AG04449 (cell line): ENCODE data around the gene BRDT.

Source experiments
- CTCF ChIA-PET: fragments of 350-600 bp; formaldehyde crosslinking; extraction: SDS; loops from one replicate; lab custom pipeline; 2021; ENCODE audit warnings: antibody characterized with exemption; lab: Yijun Ruan, JAX
- POLR2A ChIA-PET: fragments of 400-600, 350-600 bp; formaldehyde crosslinking; extraction: SDS; loops from one replicate; lab custom pipeline; 2020; ENCODE audit warnings: antibody characterized with exemption, inconsistent platforms; lab: Yijun Ruan, JAX
- DNase-seq: peaks from one replicate; pipeline ENCODE4 v3.0.0-alpha.2; 2010; ENCODE audit warnings: low read depth, low spot score
- H3K4me3 ChIP-seq: 2 replicates; pipeline ENCODE4 v1.5.1; 2011; ENCODE audit warnings: low read depth, mild to moderate bottlenecking, control low read depth, low read length
- CTCF ChIP-seq: IDR thresholded peaks from one replicate; pipeline ENCODE4 v1.5.1; 2011; ENCODE audit warnings: mild to moderate bottlenecking, moderate library complexity, low read length, control low read depth, inconsistent platforms; ENCODE audit not compliant: insufficient read depth; ENCODE audit errors: missing control alignments

The BRDT gene

DNA sequence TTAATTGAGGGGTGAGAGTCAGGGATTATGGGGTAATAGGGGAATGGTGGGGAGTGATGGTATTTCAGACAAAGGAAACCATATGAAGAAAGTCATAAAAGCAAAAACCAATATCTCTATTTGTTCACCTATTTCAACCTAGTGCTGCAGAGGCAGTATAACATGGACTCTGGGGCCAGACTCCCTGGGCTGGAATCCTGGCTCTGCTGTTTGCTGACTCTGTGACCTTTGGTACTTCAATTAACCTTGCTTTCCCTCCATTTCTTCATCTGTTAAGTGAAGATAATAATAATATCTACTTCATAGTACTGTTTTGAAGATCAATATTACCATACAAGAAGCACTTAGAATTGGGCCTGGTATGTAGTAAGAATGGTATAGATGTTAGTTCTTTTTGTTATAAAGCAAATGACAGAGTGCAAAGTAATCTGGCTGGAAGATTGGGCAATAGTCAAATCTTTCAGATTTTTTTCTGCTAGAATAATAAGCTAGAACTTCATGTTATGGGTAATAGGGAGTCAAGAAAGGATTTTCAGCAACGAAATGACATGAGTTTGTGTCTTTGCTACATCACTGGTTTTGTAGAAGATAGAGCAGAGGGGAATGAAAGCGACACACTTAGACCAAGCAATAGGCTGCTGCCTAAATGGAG lies 89.6 kb downstream of the BRDT start:
- ChIA-PET POLR2A (no interaction called here), CTCF (no interaction called here)
- TF ChIP-seq CTCF = no peak
- no peak overlapping the region for H3K4me3 ChIP-seq
- no peak for DNase-seq

DNA sequence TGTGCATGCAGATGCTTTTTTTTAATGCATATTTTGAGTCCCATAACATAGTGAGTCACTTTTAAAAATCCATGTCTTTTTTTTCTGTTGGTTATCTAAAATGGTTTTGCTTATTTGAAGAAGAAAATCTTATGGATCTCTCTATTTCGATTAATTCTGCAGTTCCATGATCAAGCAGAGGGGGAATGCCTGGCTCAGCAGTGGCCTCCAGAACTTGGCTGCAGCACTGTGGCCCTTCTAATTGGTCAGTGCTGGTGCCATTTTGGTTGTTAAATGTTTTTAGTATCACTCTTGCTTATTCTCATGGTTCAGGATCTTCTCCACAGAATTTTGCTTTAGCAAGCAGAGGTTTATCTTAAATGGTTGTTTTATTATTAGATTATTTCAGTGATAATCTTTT lies 91.8 kb downstream of the BRDT start:
- POLR2A ChIA-PET = no interaction called here
- TF ChIP-seq CTCF = no peak
- no peak for DNase-seq
- no peak overlapping the region for H3K4me3 ChIP-seq
- CTCF ChIA-PET = no interaction called here

GRCh38 chr1:92043621-92044020 lies 94.4 kb downstream of the BRDT start:
- DNase-seq = no peak
- ChIA-PET POLR2A (no interaction called here), CTCF (no interaction called here)
- H3K4me3 ChIP-seq = no peak overlapping the region
- no peak for TF ChIP-seq CTCF

DNA sequence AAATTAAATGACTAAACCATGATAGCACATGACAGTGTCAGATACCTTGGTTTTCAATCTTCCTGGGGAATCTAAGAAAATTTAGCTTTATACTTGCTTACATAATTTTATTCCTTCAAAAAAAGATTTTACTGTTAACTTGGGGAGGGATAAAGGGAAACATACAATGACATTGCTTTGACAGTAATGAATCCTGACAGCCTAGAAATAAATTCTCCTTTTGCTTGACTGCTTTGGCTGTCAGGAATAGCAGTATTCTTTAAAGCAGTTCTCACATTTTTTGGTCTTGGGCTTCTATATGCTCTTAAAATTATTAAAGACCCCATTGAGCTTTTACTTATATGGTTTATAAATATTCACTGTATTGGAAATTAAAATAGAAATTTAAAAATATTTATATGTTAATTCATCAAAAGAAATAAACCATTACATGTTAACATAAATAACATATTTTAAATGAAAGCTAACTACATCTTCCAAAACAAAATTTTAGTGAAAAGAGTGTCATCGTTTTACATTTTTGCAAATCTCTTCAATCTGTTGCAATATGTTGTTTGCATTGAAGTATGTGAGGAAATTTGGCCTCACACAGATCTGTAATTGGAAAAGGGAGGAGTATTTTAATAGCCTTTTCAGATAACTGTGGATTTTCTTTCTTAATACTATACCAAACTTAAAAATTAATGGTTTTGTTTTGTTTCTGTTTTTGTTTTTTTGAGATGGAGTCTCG lies 96.7 kb downstream of the BRDT start:
- POLR2A ChIA-PET = no interaction called here
- TF ChIP-seq CTCF = no peak
- no peak overlapping the region for H3K4me3 ChIP-seq
- CTCF ChIA-PET = no interaction called here
- DNase-seq = no peak

- TF ChIP-seq CTCF = no peak
- no peak for DNase-seq
- no peak overlapping the region for H3K4me3 ChIP-seq
- ChIA-PET CTCF (no interaction called here), POLR2A (no interaction called here)
Observed at GRCh38 chr1:92051948-92052347, 102.7 kb downstream of the BRDT start.
